Cardiac muscle cell (in vitro differentiated cells and primary cell): ENCODE measurements around the gene TCFL5. TPM values are rescaled to one million over a fixed set of nuclear protein-coding genes. Genes with fewer than 3 reads are reported as not detected.

Experiments
- DNase-seq, 2 donors: peaks; one replicate each; pipeline versions ENCODE4 v3.0.0 to v3.0.0-alpha.2; 2010 to 2017; ENCODE audit warnings: low read depth in 1 of 2, low spot score in 1 of 2
- H3K27ac ChIP-seq: fragments of 200-600 bp; sonication (generic); 2 replicates; pipeline ENCODE4 v1.5.1; 2016
- H3K27me3 ChIP-seq: fragments of 200-600 bp; sonication (generic); 2 replicates; pipeline ENCODE4 v1.6.0; 2016; ENCODE audit warnings: control low read depth
- H3K36me3 ChIP-seq: fragments of 200-600 bp; sonication (generic); 2 replicates; pipeline ENCODE4 v1.5.1; 2016; ENCODE audit warnings: control low read depth
- H3K4me1 ChIP-seq: fragments of 200-600 bp; sonication (generic); 2 replicates; pipeline ENCODE4 v1.8.1; 2017; ENCODE audit warnings: low read depth, mild to moderate bottlenecking, mixed run types
- H3K4me3 ChIP-seq: fragments of 200-600 bp; sonication (generic); 2 replicates; pipeline ENCODE4 v1.5.1; 2016; ENCODE audit warnings: mild to moderate bottlenecking
- H3K9me3 ChIP-seq: fragments of 200-600 bp; sonication (generic); 2 replicates; pipeline ENCODE4 v1.5.1; 2017; ENCODE audit warnings: low read depth, mild to moderate bottlenecking, control low read depth
- CTCF ChIP-seq: IDR thresholded peaks from 2 replicates; pipeline ENCODE4 v1.5.1; 2012; ENCODE audit warnings: low read depth, mild to moderate bottlenecking, low read length
- polyA plus RNA-seq: library from polyadenylated mRNA; unstranded; fragments of >200 nt; fragmentation: Nextera tagmentation; extraction: Ambion mirVana; gene quantifications from 2 replicates; pipeline ENCODE4 v1.2.1, GENCODE V29; 2016
- total RNA-seq: library from RNA; depleted of rRNA; stranded (reverse); fragments of >200 nt; gene quantifications from 2 replicates; pipeline ENCODE4 v1.2.3, GENCODE V29; 2016

TCFL5 gene
- total and polyA plus RNA-seq, 2 experiments from 2014 or later: 6.6 to 8.1 TPM

GRCh38 chr20:62832212-62832922, 29.3 kb downstream of the TCFL5 start:
- TF ChIP-seq CTCF: no peak
- H3K27ac ChIP-seq: no peak overlapping the region
- no peak for DNase-seq

GRCh38 chr20:62831854-62832211, 29.8 kb downstream of the TCFL5 start:
- H3K4me3 ChIP-seq: no peak overlapping the region
- no peak for DNase-seq
- H3K9me3 ChIP-seq: no peaks in the 10 kb centered on the region
- no peaks in the 10 kb centered on the region for H3K27me3 ChIP-seq
- no peaks in the 10 kb centered on the region for H3K36me3 ChIP-seq
- no peaks in the 10 kb centered on the region for H3K4me1 ChIP-seq
- no peak for TF ChIP-seq CTCF
- H3K27ac ChIP-seq: no peak overlapping the region

More at GRCh38 chr20:62832212-62832922, 29.3 kb downstream of the TCFL5 start:
- H3K36me3 ChIP-seq: no peaks in the 10 kb centered on the region
- H3K4me1 ChIP-seq: no peaks in the 10 kb centered on the region
- H3K27me3 ChIP-seq: no peaks in the 10 kb centered on the region
- H3K4me3 ChIP-seq: no peak overlapping the region
- H3K9me3 ChIP-seq: no peaks in the 10 kb centered on the region

GRCh38 chr20:62831361-62831788, 30.2 kb downstream of the TCFL5 start:
- Histone ChIP-seq H3K4me3 (no peak overlapping the region), H3K4me1 (no peaks in the 10 kb centered on the region), H3K27ac (no peak overlapping the region), H3K36me3 (no peaks in the 10 kb centered on the region), H3K9me3 (no peaks in the 10 kb centered on the region), H3K27me3 (no peaks in the 10 kb centered on the region)
- DNase-seq: no peak
- TF ChIP-seq CTCF: no peak

GRCh38 chr20:62830821-62831220, 30.8 kb downstream of the TCFL5 start:
- Histone ChIP-seq H3K36me3 (no peaks in the 10 kb centered on the region), H3K27ac (no peak overlapping the region), H3K4me1 (no peaks in the 10 kb centered on the region), H3K9me3 (no peaks in the 10 kb centered on the region), H3K27me3 (no peaks in the 10 kb centered on the region), H3K4me3 (no peak overlapping the region)
- DNase-seq: no peak
- no peak for TF ChIP-seq CTCF

GRCh38 chr20:62830251-62830650, 31.4 kb downstream of the TCFL5 start:
- no peak for DNase-seq
- H3K4me3 ChIP-seq: no peak overlapping the region
- H3K4me1 ChIP-seq: no peaks in the 10 kb centered on the region
- no peaks in the 10 kb centered on the region for H3K9me3 ChIP-seq
- TF ChIP-seq CTCF: no peak
- no peaks in the 10 kb centered on the region for H3K36me3 ChIP-seq
- no peak overlapping the region for H3K27ac ChIP-seq
- no peaks in the 10 kb centered on the region for H3K27me3 ChIP-seq
